HG02798 (cell line): ENCODE data around the gene TTC28.

ENCODE experiments used
- ATAC-seq: cut with Tn5 transposase; IDR thresholded peaks from one replicate; pipeline ENCODE4 v1.9.1; 2021; ENCODE audit warnings: mild to moderate bottlenecking; ENCODE audit not compliant: unreplicated experiment, poor library complexity

Gene TTC28

DNA sequence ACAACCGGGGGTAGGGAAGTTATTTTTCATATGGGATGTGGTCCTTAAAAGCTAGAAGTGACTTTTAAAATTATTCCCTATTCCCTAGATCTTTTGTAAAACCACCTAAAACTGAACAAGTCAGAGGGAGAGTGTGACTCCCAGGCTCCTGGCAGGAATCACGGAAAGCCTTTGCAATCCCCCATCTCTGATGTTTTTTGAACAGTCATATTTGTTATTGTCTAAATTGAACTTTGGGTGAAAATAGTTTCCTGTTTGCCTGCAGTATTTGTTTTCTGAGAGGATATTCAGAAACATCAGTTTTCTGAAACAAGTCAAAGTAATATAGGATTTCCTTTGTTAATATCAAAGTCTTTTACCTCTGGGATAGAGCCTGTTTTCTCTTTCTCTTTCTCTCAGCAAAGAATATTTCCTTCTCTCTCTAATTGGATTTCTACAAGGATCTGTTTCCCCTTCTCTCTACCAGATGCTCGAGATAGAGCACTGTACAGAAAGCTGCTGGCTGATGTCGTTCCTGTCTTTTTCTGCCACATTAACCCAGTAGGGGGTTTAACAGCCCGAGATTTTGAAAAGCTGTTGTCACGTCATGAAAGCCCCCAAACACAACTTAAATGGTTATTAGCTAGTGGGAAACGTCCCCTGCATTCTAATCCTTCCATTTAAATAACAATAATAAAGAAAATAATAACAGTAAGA is 628.4 kb downstream of the TTC28 start:
- no peak for ATAC-seq

GRCh38 chr22:28048529-28048928 is 631.1 kb downstream of the TTC28 start:
- no peak for ATAC-seq

DNA sequence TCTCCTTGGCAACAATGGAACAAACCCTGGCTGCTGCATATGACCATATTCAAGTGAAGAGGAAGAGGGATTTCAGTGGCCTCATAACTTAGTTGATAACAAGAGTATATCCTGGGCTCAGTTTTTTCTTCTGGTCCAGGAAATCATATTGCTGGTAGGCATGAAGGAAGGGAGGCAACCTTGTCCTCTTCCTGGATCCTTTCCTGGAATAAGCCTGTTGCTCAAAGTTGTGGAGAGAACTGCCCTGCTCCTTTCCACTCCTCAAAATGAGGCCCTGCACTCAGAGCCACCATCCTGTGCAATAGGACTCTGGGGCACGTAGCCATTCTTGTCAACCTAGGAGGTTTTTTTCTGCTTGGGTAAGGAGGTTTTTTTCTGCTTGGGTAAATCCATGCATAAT is 631.9 kb downstream of the TTC28 start:
- no peak for ATAC-seq

DNA sequence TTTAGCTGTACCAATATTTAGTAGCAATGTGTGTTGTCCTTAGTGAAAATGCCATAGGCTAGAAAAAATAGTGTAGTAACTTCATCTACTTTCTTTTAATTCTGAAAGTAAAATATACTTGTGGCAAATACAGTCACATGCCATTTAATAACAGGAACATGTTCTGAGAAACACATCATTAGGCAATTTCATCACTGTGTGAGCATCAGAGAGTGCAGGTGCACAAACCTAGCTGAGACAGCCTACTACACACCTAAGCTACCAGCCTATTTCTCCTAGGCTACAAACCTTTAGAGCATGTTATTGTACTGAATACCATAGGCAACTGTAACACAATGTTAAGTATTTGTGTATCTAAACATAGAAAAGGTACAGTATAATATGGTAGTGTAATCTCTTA is 633.5 kb downstream of the TTC28 start:
- ATAC-seq, result no peak

DNA sequence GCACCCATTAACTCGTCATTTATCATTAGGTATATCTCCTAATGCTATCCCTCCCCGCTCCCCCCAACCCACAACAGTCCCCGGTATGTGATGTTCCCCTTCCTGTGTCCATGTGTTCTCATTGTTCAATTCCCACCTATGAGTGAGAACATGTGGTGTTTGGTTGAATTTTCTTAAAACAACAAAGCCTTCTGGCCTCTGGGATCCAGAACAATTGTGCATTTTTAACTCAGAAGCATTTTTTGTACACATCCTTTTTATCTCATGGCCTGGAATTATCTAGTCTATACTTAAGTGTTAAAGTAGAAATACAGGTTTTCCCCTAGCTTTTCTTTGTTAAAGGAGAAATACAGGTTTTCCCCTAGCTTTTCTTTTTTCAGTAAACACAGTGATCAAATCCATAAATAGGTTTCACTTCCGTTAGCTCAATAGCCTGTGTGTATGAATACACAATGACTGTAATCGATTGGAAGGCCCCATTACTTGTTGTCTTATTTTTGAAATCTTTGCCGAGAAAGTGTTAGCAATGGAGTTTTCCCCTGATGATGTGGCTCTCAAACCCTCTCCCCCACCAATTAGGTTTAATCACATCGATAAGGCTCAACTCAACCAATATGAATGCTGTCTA is 635.0 kb downstream of the TTC28 start:
- no peak for ATAC-seq

GRCh38 chr22:28043266-28043665 is 636.4 kb downstream of the TTC28 start:
- no peak for ATAC-seq

DNA sequence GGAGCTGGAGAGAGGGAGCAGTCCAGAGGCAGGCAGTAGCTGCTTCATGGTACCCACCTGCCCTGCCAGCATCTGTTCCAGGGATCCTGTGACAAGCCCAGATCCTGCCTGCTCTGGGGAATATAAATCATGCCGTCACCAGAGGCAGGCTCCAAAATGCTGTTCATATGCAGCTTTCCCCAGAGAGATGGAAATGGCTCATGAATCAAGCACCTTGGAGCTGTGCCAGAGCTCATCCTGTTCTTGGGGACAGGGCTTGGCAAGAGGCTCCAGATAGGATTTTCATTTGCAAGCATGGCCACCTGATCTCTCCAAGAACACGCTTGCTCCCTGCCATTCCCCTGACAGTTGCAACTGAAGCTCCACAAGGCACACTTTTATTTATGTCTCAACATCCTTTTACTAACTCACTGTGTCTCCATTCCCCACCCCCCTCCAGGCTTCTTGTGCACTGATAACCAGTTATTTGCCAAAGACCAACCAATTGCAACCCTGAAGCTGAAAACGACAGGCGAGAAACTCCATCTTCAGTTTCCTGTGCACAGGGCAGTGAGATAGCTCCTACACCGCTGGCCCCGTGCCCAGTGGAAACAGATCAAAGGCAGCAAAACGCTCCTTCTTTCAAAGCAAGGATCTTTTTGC is 644.8 kb downstream of the TTC28 start:
- no peak for ATAC-seq

GRCh38 chr22:28034145-28034759 is 645.4 kb downstream of the TTC28 start:
- no peak for ATAC-seq

GRCh38 chr22:28032861-28033260 is 646.8 kb downstream of the TTC28 start:
- ATAC-seq, result no peak

DNA sequence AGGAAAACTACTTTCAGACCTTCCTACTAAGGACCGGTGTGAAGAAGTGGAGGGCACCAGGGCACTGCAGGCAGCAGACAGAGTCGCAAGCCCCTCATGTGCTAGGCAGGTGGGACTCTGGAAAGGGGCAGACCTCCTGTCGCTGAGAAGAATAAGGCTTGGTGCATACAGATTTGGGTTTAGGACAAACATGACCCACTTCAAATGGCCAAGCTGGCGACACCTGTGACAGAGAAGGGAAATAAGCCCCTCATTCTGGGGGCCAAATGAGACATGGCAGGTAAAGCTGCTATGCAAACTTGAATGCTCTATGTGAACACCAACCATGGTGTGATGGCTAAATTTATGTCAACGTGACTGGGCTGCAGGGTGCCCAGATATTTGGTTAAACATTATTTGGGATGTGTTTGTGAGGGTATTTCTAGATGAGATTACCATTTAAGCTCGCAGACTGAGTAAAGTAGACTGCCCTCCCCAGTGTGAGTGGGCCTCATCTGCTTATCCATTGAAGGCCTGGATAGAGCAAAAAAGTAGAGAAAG is 648.2 kb downstream of the TTC28 start:
- no peak for ATAC-seq

DNA sequence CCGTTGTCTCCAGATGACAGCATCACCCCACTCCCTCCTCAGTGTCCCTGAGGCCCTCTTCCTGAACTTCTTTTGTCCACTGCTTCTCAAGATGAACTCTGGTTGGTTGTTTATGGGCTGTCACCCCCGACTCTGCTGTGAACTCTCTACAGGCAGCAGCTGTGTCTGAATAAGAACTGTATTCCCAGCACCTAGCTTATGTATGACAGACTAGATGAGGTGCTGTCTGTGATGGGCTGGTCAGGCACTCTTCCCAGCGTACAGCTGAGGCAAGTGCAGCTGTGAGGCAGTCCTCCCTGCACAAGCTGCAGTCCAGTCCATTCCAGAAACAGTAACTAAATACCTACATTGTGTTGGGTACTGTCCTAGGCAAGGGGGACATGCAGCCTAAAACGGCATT is 649.2 kb downstream of the TTC28 start:
- no peak for ATAC-seq

GRCh38 chr22:28029956-28030355 is 649.7 kb downstream of the TTC28 start:
- no peak for ATAC-seq

- no peak for ATAC-seq
Observed at GRCh38 chr22:28029201-28029948, 650.3 kb downstream of the TTC28 start.

DNA sequence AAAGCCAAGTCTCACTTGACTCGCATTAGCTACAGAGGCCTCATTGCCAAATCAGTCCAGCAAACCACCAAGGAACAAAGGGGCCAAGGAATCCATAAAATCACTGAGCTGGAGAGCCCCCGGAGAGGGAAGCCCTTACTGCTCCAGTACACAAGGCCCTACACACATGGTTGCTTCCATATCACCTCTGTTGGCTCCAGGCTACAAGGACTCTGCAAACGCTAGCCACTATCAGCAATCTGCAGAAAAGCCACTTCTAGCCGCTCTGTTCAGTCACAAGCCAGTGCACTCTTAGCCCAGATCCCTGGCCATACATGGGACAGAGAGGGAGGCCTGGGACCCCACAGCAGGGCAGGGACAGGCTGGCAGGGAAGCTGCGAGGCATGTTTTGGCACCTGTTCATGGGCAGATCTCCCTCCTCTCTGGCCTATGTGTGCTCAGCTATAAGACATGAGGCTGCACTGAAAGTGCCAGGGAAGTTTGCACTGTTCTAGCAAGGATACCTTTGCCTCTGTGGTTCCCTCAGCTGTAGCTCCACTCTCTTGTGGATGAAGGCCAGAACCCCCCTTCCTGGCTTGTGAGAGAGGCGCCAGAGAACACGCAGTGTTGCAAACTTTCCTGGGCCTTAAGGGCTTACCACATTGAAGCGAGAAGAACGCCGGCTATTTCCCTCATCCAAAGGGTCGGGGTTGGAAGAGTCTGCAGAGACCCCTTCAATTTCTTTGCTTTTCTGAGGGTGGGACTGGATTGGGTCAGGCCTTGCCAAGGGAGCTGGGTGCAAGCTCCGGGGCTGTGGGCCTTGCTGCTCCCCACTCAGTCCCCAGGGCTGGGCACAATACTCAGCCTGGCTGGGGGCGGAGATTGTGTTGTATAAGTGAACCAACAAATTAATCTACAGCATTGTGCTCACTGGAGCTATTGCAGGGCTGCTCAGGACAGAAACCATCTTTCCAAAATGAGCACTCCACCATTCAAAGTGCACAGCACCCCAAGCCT is 651.9 kb downstream of the TTC28 start:
- no peak for ATAC-seq

DNA sequence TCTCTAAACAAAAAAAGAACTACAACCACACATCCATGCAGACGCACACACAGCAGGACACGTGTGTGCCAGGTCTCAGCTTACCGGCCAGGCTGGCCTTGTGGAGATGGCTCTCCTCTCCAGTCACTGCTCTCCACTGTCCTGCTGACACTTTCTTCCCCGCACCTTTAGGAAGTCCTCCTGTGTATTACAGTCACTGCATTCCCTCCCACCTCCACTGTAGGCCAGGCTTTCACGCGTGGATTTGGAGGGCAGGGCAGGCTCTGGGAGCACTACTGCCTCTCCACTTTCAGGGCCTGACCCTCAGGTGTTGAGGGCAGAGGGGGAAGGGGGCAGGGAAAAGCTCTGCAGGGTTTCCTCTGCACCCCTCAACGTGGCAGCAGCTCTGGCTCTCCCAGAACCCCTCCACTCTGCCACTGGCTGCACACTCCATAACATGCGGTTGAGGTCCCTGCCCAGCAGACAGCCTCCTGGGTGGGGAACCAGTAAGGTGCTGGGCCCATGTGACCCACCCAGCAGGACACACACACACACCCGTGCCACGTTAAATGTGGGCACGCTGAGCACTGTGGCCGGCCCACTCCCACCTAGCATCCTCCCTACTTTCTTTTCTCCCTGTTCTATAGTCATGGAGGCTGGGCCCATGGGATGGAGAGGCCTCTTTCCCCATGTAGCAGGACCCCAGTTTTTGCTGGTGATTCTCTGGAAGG is 653.6 kb downstream of the TTC28 start:
- no peak for ATAC-seq

- no peak for ATAC-seq
Observed at GRCh38 chr22:28025333-28025732, 654.3 kb downstream of the TTC28 start.

DNA sequence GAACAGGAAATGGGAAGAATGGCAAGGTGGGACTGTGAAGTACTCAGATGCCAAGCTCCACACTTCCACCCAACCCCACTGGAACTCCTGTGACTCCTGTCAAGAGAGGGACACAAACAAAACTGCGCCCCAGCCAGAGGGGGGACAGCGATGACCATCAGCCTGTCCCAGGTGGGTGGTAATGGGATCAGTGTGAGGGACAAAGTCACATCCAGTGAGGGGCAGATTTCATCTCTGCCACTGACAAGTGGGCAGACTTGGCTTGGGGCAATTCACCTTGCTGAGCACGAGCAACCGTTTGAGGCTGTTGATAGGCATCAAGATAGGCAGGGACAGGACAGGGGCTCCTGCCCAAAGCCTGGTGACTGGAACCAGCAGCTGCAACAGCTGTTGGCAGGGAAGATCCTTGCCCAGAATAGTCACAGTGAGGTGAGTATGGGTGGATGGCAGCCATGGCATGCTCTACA is 655.2 kb downstream of the TTC28 start:
- ATAC-seq, result no peak

GRCh38 chr22:28023774-28024173 is 655.9 kb downstream of the TTC28 start:
- ATAC-seq, result no peak
